ENCODE measurements around the gene SPDEF.

GRCh38 chr6:34511214-34511914, 44.8 kb downstream of the SPDEF start:
- TF ChIP-seq, protein P1, sequence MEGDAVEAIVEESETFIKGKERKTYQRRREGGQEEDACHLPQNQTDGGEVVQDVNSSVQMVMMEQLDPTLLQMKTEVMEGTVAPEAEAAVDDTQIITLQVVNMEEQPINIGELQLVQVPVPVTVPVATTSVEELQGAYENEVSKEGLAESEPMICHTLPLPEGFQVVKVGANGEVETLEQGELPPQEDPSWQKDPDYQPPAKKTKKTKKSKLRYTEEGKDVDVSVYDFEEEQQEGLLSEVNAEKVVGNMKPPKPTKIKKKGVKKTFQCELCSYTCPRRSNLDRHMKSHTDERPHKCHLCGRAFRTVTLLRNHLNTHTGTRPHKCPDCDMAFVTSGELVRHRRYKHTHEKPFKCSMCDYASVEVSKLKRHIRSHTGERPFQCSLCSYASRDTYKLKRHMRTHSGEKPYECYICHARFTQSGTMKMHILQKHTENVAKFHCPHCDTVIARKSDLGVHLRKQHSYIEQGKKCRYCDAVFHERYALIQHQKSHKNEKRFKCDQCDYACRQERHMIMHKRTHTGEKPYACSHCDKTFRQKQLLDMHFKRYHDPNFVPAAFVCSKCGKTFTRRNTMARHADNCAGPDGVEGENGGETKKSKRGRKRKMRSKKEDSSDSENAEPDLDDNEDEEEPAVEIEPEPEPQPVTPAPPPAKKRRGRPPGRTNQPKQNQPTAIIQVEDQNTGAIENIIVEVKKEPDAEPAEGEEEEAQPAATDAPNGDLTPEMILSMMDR (IDR thresholded peaks at IDR 0.05; ENCODE audit: low read depth, low read length, poor library complexity, severe bottlenecking), result no peak
- TF ChIP-seq EZH2phosphoT487 (IDR thresholded peaks at IDR 0.05; ENCODE audit: borderline replicate concordance, low read length), result no peak

Data from DOHH2 (cell line).